ENCODE measurements around the gene JMJD6. TPM values are rescaled to one million over a fixed set of nuclear protein-coding genes. Genes with fewer than 3 reads are reported as not detected.

Gene JMJD6
- total RNA-seq (2022; extraction: Qiagen RNA extraction; ENCODE audit: low read depth) = 77.4 to 84.0 TPM (median 81.2 TPM) in 5 replicates

DNA sequence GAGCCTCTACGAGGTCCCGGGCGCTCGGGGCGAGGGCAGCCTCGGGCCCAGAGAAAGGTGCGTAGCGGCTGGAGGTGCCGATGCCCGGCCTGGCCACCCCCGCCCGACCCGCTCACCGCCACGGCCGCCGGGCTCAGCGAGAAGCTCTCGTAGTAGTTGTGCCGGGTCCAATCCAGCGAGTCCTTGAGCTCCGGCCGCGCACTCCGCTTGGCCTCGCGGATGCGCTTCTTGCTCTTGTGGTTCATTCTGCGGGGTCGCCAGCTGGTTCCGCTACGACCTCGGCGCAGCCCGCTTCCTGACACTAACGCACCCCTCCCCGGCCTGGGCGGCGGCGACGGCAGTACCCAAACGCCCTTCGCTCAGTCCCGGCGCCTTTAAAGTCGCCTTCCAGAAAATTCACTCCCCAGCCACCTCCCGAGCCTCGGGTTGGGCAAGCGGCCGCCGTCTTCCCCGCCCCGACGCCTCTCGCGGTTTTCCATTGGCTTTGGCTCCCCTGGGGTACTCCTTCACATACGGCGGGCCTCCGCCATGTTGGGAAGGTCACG is at the start of gene JMJD6:
JMJD6 (minus strand) TSS at position 376 of the 545 bp plus-strand sequence; CDS start at position 245, 131 bp downstream.

DNA sequence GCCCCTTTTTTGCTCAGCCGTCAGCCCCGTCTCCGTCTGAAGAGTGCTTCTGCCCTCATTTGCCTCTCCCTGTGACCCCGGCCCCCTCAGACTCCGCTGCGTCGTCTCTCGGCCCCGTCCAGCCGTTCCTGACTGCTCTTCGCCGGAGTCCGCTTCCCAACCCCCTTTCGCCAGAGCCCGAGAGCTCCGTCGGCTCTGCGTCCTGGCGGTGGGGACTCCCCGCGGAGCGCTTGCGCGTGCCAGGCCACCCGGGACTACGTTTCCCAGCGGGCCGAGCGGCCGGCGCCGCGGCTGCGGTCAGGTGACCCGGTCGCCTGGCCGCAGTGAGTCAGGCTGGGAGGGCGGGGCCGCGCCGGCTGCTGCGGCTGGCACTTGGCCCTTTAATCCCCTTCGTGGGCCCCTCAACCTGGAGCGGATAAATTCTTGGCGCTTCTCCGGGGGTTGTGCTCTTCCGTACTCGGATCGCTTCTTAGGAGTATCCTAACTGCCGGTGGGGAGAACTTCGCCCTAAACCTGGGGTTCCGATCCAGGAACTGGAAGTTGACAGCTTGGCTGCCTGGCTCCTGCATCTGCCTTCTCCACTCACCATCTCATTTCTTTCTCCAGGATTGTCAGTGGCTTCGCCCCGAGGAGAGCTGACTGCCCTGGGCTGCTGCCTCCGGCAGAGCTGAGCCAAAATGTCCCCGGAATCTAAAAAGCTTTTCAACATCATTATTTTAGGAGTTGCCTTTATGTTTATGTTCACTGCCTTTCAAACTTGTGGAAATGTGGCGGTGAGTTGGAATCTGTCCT is 11.5 kb upstream of the JMJD6 start, which contains the start of gene MFSD11:
MFSD11 (plus strand) TSS at position 444 of the 792 bp plus-strand sequence; CDS start at position 678, 234 bp downstream.

GRCh38 chr17:76737082-76737675 is 10.8 kb upstream of the JMJD6 start, which contains the start of gene SRSF2:
SRSF2 (minus strand) TSS chr17:76737331; CDS start chr17:76737160, 171 bp downstream.

GRCh38 chr17:76726776-76727718 is 641 bp upstream of the JMJD6 start, which contains the start of gene METTL23:
METTL23 (plus strand) TSS chr17:76726839; CDS start chr17:76729711, 2,872 bp downstream.

DNA sequence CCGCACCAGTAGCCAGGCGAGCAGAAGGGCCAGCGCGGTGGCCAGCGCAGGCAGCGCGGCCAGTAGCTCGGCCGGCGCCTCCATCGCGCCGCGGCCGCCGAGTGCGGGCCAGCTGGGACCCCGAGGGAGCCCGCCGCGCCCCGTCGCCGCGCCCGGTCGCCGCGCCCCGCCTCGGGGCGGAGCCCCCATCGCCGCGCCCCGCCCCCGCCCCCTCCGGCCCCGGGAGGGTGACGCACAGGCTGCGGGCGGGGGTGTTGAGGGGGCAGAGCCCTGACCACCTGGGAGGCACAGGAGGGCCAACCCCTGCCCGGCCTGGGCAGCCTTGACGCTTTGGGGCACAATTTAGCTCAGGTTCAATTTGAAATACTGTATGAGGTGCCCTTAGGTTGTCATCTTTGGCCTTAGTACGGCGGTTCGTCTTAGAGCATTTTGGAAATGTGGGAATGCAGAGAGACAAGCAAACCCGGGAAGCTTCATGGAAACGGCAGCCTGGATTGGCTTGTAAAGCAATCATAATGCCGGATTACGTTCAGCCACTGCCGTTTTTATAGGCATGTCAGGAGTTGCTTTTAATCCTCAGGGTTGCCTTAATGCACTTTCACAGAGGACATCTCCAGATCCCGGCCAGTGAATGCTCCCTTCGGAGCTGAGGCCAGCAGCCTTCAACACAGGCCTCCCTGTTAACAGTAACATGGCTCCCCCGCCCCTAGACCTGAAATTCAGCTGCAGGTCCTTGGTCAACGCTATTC is 15.4 kb downstream of the JMJD6 start, which contains the start of gene MXRA7:
MXRA7 (minus strand) TSS at position 103 of the 749 bp plus-strand sequence; CDS start at position 84, 19 bp downstream.

Other genes starting within 250 kb of the JMJD6 start
- gene RHBDF2, start 225.2 kb downstream of the JMJD6 start, total RNA-seq (2022; extraction: Qiagen RNA extraction; ENCODE audit: low read depth) = 38.4 to 72.8 TPM (median 67.5 TPM) in 5 replicates
- 0.81 to 1.4 TPM (median 1.1 TPM) in 5 replicates for gene CYGB, start 188.9 kb downstream of the JMJD6 start, total RNA-seq (2022; extraction: Qiagen RNA extraction; ENCODE audit: low read depth)
- not detected in 5 replicates for gene PRCD, start 186.6 kb downstream of the JMJD6 start, total RNA-seq (2022; extraction: Qiagen RNA extraction; ENCODE audit: low read depth)
- gene ST6GALNAC2, start 140.7 kb downstream of the JMJD6 start, total RNA-seq (2022; extraction: Qiagen RNA extraction; ENCODE audit: low read depth) = 0.21 to 0.98 TPM (median 0.60 TPM) in 5 replicates
- 0.27 to 0.60 TPM in 2 of 5 replicates, not detected in the others for gene ST6GALNAC1, start 82.8 kb downstream of the JMJD6 start, total RNA-seq (2022; extraction: Qiagen RNA extraction; ENCODE audit: low read depth)
- gene MXRA7, start 15.6 kb downstream of the JMJD6 start, total RNA-seq (2022; extraction: Qiagen RNA extraction; ENCODE audit: low read depth) = 55.2 to 98.1 TPM (median 62.8 TPM) in 5 replicates
- 55.9 to 69.1 TPM (median 60.4 TPM) in 5 replicates for gene METTL23, start 233 bp upstream of the JMJD6 start, total RNA-seq (2022; extraction: Qiagen RNA extraction; ENCODE audit: low read depth)
- 368 to 476 TPM (median 454 TPM) in 5 replicates for gene SRSF2, start 10.7 kb upstream of the JMJD6 start, total RNA-seq (2022; extraction: Qiagen RNA extraction; ENCODE audit: low read depth)
- gene MFSD11, start 11.5 kb upstream of the JMJD6 start, total RNA-seq (2022; extraction: Qiagen RNA extraction; ENCODE audit: low read depth) = 19.9 to 21.8 TPM (median 21.0 TPM) in 5 replicates
- gene MGAT5B, start 141.8 kb upstream of the JMJD6 start, total RNA-seq (2022; extraction: Qiagen RNA extraction; ENCODE audit: low read depth) = 13.1 to 25.1 TPM (median 22.7 TPM) in 5 replicates

Measured in A549 treated with ZK216348 at 1 μM for 4 hours (cell line).